ENCODE results near the gene TRAIP.

Gene TRAIP

GRCh38 chr3:49779358-49780079, 76.8 kb downstream of the TRAIP start:
- H3K27ac ChIP-seq (ENCODE audit: extremely low read depth, low read depth, low read length): no peak overlapping the region
- H3K36me3 ChIP-seq (ENCODE audit: control insufficient read depth in 2 of 2, insufficient read depth in 1 of 2, low read length in 2 of 2): peaks cover 0 to 54% of the 10 kb centered on the region in 2 experiments; a peak in 2 of 3 replicates
- peak; percentile 58; the same call in 1 of the 2 replicates for TF ChIP-seq PRDM6 (tag by site-specific recombination; IDR thresholded peaks at IDR 0.05)
- no peak for TF ChIP-seq ZNF621 (tag by site-specific recombination; IDR thresholded peaks at IDR 0.05)
- no peak for TF ChIP-seq ZBTB10 (tag by site-specific recombination; IDR thresholded peaks at IDR 0.05)
- TF ChIP-seq ZNF362 (tag by site-specific recombination; IDR thresholded peaks at IDR 0.05): no peak
- no peak for TF ChIP-seq BCL11A (tag by site-specific recombination; IDR thresholded peaks at IDR 0.05; ENCODE audit: low read depth)
- TF ChIP-seq ZNF354C (tag by site-specific recombination; IDR thresholded peaks at IDR 0.05; ENCODE audit: borderline replicate concordance, low read depth): no peak
- peak; percentile 89 for TF ChIP-seq ZNF121 (tag by site-specific recombination; IDR thresholded peaks at IDR 0.05)
- peak; percentile 11; the same call in 1 of the 2 replicates for TF ChIP-seq ZNF18 (tag by site-specific recombination; IDR thresholded peaks at IDR 0.05)
- TF ChIP-seq ATF2 (tag by site-specific recombination; IDR thresholded peaks at IDR 0.05; ENCODE audit: low read depth): peak; percentile 17; the same call in 1 of the 2 replicates
- no peak for TF ChIP-seq ZNF701 (tag by site-specific recombination; IDR thresholded peaks at IDR 0.05)
- TF ChIP-seq ZNF707 (tag by site-specific recombination; IDR thresholded peaks at IDR 0.05): no peak
- TF ChIP-seq ZNF629 (tag by site-specific recombination; IDR thresholded peaks at IDR 0.05): peak; percentile 21; the same call in 1 of the 2 replicates
- no peak for TF ChIP-seq ZNF433 (tag by site-specific recombination; IDR thresholded peaks at IDR 0.05; ENCODE audit: low read depth)
- no peaks in the 10 kb centered on the region for H3K9me3 ChIP-seq (ENCODE audit: control insufficient read depth, insufficient read depth, low read depth, low read length)
- no peak overlapping the region for H3K4me3 ChIP-seq (ENCODE audit: low read depth, low read length)
- H3K4me1 ChIP-seq (ENCODE audit: control insufficient read depth, insufficient read depth, low read length): no peaks in the 10 kb centered on the region
- ChIA-PET CTCF (interaction anchor here (0.6 kb wide), 1 partner anchor 78 kb away, joined by 3 read pairs; no protein-coding TSS in a partner anchor), POLR2A (no interaction called here)
